C4-2B (cell line): Measurements from ENCODE around the gene CCSER1.

Source experiments
- H3K27ac ChIP-seq: fragments of 450-650 bp; 2 replicates; pipeline ENCODE4 v1.5.1; 2017
- CTCF ChIP-seq: fragments of 450-650 bp; conservative IDR thresholded peaks from 2 replicates; pipeline ENCODE4 v1.5.1; 2017; ENCODE audit warnings: mild to moderate bottlenecking
- ZFX ChIP-seq: fragments of 450-650 bp; IDR thresholded peaks from 2 replicates; pipeline ENCODE4 v1.6.1; 2017

Gene CCSER1

GRCh38 chr4:90960840-90961239, 833.6 kb downstream of the CCSER1 start:
- TF ChIP-seq CTCF (peak; percentile 11; the same call in 1 of the 2 replicates), ZFX (no peak)
- no peak overlapping the region for H3K27ac ChIP-seq

GRCh38 chr4:90970021-90970420, 842.8 kb downstream of the CCSER1 start:
- TF ChIP-seq ZFX = no peak
- no peak for TF ChIP-seq CTCF
- no peak overlapping the region for H3K27ac ChIP-seq

- H3K27ac ChIP-seq = no peak overlapping the region
These were observed 850.5 kb downstream of the CCSER1 start for GRCh38 chr4:90977726-90978125.

GRCh38 chr4:90979556-90979955, 852.4 kb downstream of the CCSER1 start:
- TF ChIP-seq ZFX (no peak), CTCF (no peak)
- H3K27ac ChIP-seq = no peak overlapping the region

More at GRCh38 chr4:90977726-90978125, 850.5 kb downstream of the CCSER1 start:
- TF ChIP-seq ZFX (no peak), CTCF (no peak)

- no peak overlapping the region for H3K27ac ChIP-seq
- no peak for TF ChIP-seq CTCF
These were observed 855.6 kb downstream of the CCSER1 start for GRCh38 chr4:90982813-90983212.

GRCh38 chr4:90990284-90990683, 863.1 kb downstream of the CCSER1 start:
- H3K27ac ChIP-seq = no peak overlapping the region
- TF ChIP-seq CTCF (no peak), ZFX (no peak)

- H3K27ac ChIP-seq = no peak overlapping the region
- TF ChIP-seq ZFX (no peak), CTCF (no peak)
These were observed 865.0 kb downstream of the CCSER1 start for GRCh38 chr4:90992213-90992612.
